Ovary (tissue), 3 donors: Measurements from ENCODE around the gene SETBP1.

Experiments
- POLR2A ChIP-seq: fragments of 450-650 bp; IDR thresholded peaks from one replicate; pipeline ENCODE4 v1.6.1; 2017; ENCODE audit warnings: antibody characterized with exemption, mild to moderate bottlenecking, moderate library complexity
- TF ChIP-seq, protein P1 (sequence below), 3 donors: fragments of 450-650 bp in 2 of 3; fragments of 200-600 bp in 1 of 3; IDR thresholded peaks; one replicate each; pipeline versions ENCODE4 v1.5.1 to v1.8.0; 2016 to 2022; ENCODE audit warnings: antibody characterized with exemption in 3 of 3, mild to moderate bottlenecking in 1 of 3
- donor health status: DM: no; HTN: no; CAD: no.

DNA sequence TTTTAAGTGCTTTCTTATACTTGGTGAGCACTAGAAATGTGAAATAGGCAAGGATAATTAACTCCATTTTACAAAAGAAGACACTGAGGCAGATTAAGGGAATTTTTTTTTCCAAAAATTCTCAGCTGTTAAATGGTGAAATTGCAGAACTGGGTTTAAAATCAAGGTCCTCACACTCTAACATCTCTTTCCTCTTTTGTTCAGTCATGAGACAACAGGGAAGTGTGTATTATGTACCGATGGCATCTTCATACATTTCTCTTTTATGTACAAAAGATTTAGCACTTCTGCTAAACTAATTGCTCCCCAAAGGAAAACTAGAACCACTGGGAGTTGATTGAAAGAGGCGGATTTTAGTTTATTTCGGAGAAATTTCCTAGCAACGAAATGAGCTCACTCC lies 203.0 kb downstream of the SETBP1 start:
- no peak for TF ChIP-seq POLR2A
- TF ChIP-seq, protein P1, sequence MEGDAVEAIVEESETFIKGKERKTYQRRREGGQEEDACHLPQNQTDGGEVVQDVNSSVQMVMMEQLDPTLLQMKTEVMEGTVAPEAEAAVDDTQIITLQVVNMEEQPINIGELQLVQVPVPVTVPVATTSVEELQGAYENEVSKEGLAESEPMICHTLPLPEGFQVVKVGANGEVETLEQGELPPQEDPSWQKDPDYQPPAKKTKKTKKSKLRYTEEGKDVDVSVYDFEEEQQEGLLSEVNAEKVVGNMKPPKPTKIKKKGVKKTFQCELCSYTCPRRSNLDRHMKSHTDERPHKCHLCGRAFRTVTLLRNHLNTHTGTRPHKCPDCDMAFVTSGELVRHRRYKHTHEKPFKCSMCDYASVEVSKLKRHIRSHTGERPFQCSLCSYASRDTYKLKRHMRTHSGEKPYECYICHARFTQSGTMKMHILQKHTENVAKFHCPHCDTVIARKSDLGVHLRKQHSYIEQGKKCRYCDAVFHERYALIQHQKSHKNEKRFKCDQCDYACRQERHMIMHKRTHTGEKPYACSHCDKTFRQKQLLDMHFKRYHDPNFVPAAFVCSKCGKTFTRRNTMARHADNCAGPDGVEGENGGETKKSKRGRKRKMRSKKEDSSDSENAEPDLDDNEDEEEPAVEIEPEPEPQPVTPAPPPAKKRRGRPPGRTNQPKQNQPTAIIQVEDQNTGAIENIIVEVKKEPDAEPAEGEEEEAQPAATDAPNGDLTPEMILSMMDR (IDR thresholded peaks at IDR 0.05), result no peak
